GM12873 (cell line): Measurements from ENCODE around the gene TMCO1.

Source experiments
- CTCF ChIP-seq: IDR thresholded peaks from 2 replicates; pipeline ENCODE4 v1.5.1; 2012; ENCODE audit warnings: low read depth, mild to moderate bottlenecking, moderate library complexity, low read length, control low read depth; ENCODE audit not compliant: insufficient read depth; ENCODE audit errors: missing control alignments

TMCO1 gene

GRCh38 chr1:165686971-165687433, 81.7 kb downstream of the TMCO1 start:
- TF ChIP-seq CTCF: no peak

- TF ChIP-seq CTCF: peak; percentile 22
Observed at GRCh38 chr1:165686121-165686970, 82.3 kb downstream of the TMCO1 start.

- TF ChIP-seq CTCF: no peak
Observed at GRCh38 chr1:165683848-165684485, 84.7 kb downstream of the TMCO1 start.

GRCh38 chr1:165680303-165680702, 88.4 kb downstream of the TMCO1 start:
- TF ChIP-seq CTCF: no peak

- TF ChIP-seq CTCF: no peak
Observed at GRCh38 chr1:165679282-165680036, 89.2 kb downstream of the TMCO1 start.

- TF ChIP-seq CTCF: no peak
Observed at GRCh38 chr1:165678509-165678908, 90.2 kb downstream of the TMCO1 start.
